Measurements from ENCODE around the gene VAV2. TPM values are rescaled to one million over a fixed set of nuclear protein-coding genes. Genes with fewer than 3 reads are reported as not detected.
A peak's percentile ranks its signal among the peaks of the same experiment; 100 is the strongest.

The VAV2 gene
- total RNA-seq, 2 donors from 2014 or later: 3.5 to 5.5 TPM

GRCh38 chr9:133858771-133859170 lies 133.4 kb downstream of the VAV2 start:
- H3K27me3 Mint-ChIP-seq: no peaks in the 10 kb centered on the region
- ATAC-seq (no peak), DNase-seq (no peak)
- H3K4me1 Mint-ChIP-seq: peaks cover 2% of the 10 kb centered on the region
- H3K27ac Mint-ChIP-seq: no peak overlapping the region
- no peaks in the 10 kb centered on the region for H3K36me3 Mint-ChIP-seq (ENCODE audit: low read depth)
- H3K4me3 Mint-ChIP-seq: no peak overlapping the region
- H3K9me3 ChIP-seq (ENCODE audit: control insufficient read depth, low read length, poor library complexity, severe bottlenecking): no peaks in the 10 kb centered on the region

DNA sequence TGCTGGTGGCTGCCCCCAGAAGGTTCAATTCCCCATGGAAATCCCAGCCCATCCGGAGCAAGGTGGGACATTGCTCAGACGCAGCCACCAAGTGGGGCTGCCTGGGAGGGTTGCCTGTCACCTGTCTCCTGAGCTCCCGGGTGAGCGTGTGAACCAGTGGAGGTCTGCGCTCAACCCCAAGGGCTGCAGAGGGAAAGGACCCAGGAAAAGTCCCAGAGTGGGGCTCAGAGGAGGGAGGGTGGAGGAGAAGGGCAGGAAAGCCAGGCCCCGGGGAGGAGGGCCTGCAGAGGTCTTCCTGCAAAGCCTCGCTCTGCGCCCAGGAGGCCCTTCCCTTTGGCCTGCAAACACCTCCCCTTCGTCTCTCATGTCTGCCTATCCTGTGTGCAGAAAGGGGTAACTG lies 134.5 kb downstream of the VAV2 start:
- no peak for DNase-seq
- Mint-ChIP-seq H3K4me3 (no peak overlapping the region), H3K36me3 (ENCODE audit: low read depth) (no peaks in the 10 kb centered on the region), H3K4me1 (peaks cover 2% of the 10 kb centered on the region), H3K27ac (no peak overlapping the region), H3K27me3 (no peaks in the 10 kb centered on the region)
- ATAC-seq: no peak
- H3K9me3 ChIP-seq (ENCODE audit: control insufficient read depth, low read length, poor library complexity, severe bottlenecking): no peaks in the 10 kb centered on the region

DNA sequence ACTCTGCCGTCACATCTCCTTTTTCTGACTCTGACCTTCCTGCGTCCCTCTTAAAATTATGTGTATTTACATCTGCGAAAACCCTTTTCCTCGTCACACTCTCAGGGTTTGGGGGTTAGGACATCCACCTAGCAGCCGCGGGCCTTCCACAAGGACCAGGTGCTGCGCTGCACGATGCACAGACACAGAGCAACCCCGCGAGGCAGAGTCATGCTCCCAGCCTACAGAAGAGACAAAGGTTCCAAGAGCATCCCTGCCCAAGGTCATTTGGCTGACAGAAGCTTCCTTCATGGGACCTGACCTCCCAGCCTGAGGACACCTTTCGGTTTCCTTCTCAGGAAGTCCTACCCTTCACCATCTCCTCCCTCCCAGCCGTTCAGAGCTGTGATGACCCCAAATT lies 135.3 kb downstream of the VAV2 start:
- no peak for ATAC-seq
- no peaks in the 10 kb centered on the region for H3K27me3 Mint-ChIP-seq
- H3K4me3 Mint-ChIP-seq: no peak overlapping the region
- H3K27ac Mint-ChIP-seq: peak overlapping the region; percentile 11
- H3K4me1 Mint-ChIP-seq: no peaks in the 10 kb centered on the region
- no peak for DNase-seq
- H3K36me3 Mint-ChIP-seq (ENCODE audit: low read depth): no peaks in the 10 kb centered on the region
- no peaks in the 10 kb centered on the region for H3K9me3 ChIP-seq (ENCODE audit: control insufficient read depth, low read length, poor library complexity, severe bottlenecking)

GRCh38 chr9:133855802-133856521 lies 136.2 kb downstream of the VAV2 start:
- no peaks in the 10 kb centered on the region for H3K4me1 Mint-ChIP-seq
- no peaks in the 10 kb centered on the region for H3K36me3 Mint-ChIP-seq (ENCODE audit: low read depth)
- no peak overlapping the region for H3K27ac Mint-ChIP-seq
- H3K9me3 ChIP-seq (ENCODE audit: control insufficient read depth, low read length, poor library complexity, severe bottlenecking): no peaks in the 10 kb centered on the region
- no peaks in the 10 kb centered on the region for H3K27me3 Mint-ChIP-seq
- ATAC-seq (peak; percentile 21), DNase-seq (no peak)
- H3K4me3 Mint-ChIP-seq: no peak overlapping the region

DNA sequence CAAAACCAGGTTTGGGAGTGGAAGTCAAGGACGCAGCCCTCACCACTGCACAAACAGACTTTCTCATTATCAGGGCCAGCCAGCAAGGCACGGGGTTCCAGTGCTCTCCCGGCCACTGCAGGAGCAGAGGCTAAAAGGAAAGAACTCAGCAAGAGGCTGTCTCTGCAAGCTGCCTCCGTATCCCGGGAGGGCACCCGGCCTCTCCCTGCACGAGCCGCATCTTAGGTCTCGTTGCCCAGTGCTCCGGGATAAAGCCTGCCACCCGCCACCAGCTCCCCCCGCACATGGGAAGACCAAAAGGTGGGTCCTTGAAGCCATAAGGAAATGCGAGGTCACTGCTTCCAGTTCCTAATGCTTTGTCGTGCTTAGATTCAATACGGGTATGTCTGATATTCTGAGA lies 136.8 kb downstream of the VAV2 start:
- DNase-seq: no peak
- H3K4me1 Mint-ChIP-seq: no peaks in the 10 kb centered on the region
- H3K36me3 Mint-ChIP-seq (ENCODE audit: low read depth): no peaks in the 10 kb centered on the region

GRCh38 chr9:133854765-133855164 lies 137.4 kb downstream of the VAV2 start:
- Mint-ChIP-seq H3K4me1 (no peaks in the 10 kb centered on the region), H3K4me3 (no peak overlapping the region), H3K27me3 (no peaks in the 10 kb centered on the region), H3K27ac (no peak overlapping the region), H3K36me3 (ENCODE audit: low read depth) (no peaks in the 10 kb centered on the region)
- DNase-seq (no peak), ATAC-seq (no peak)
- no peaks in the 10 kb centered on the region for H3K9me3 ChIP-seq (ENCODE audit: control insufficient read depth, low read length, poor library complexity, severe bottlenecking)

More for the DNA sequence above, 136.8 kb downstream of the VAV2 start:
- no peak overlapping the region for H3K27ac Mint-ChIP-seq
- H3K27me3 Mint-ChIP-seq: no peaks in the 10 kb centered on the region
- H3K9me3 ChIP-seq (ENCODE audit: control insufficient read depth, low read length, poor library complexity, severe bottlenecking): no peaks in the 10 kb centered on the region
- ATAC-seq: no peak
- no peak overlapping the region for H3K4me3 Mint-ChIP-seq

- no peak overlapping the region for H3K4me3 Mint-ChIP-seq
- DNase-seq (no peak), ATAC-seq (no peak)
- no peaks in the 10 kb centered on the region for H3K9me3 ChIP-seq (ENCODE audit: control insufficient read depth, low read length, poor library complexity, severe bottlenecking)
- no peaks in the 10 kb centered on the region for H3K36me3 Mint-ChIP-seq (ENCODE audit: low read depth)
- no peaks in the 10 kb centered on the region for H3K27me3 Mint-ChIP-seq
- H3K27ac Mint-ChIP-seq: peak overlapping the region; percentile 29
- no peaks in the 10 kb centered on the region for H3K4me1 Mint-ChIP-seq
These were observed 138.1 kb downstream of the VAV2 start for GRCh38 chr9:133854048-133854447.

DNA sequence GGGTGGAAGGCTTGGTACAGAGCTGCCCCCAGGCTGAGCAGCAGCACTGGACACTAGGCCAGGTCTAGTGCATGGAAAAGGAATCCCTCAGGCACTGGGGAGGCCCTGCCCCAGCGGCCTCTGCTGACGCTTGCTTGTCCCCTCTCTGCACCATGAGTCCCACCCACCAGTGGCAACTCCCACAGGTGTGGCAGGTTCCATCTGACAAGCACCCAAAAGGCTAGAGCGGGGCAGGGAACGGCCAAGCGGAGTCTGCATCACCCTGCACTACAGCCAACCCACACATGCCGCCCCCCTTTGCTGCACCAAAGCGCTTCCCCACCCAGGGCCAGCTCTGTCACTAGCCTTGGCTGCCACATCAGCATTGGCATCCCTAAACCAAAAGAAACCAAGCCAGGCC lies 138.8 kb downstream of the VAV2 start:
- Mint-ChIP-seq H3K4me3 (no peak overlapping the region), H3K27me3 (no peaks in the 10 kb centered on the region), H3K4me1 (no peaks in the 10 kb centered on the region), H3K27ac (peak overlapping the region; percentile 29), H3K36me3 (ENCODE audit: low read depth) (no peaks in the 10 kb centered on the region)
- ATAC-seq: no peak
- DNase-seq: no peak
- H3K9me3 ChIP-seq (ENCODE audit: control insufficient read depth, low read length, poor library complexity, severe bottlenecking): no peaks in the 10 kb centered on the region

DNA sequence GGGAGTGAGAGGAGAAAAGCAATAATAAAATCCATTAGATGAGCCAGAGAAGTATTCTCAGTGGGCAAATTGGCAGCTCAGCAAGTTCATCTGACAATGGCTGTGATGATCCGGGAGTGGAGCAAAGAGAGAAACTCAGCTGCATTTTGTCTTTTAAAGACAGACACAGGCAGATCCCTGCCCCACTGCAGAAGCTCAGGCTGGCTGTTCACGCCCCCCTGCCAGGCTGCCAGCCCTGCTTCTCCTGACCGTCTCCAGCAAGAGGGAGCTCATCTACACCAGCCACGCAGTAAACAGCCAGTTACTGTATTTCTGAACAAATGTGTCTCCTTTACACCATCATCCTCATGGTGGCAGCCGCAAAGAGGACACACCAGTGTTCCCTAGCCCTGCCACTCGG lies 139.7 kb downstream of the VAV2 start:
- no peak for ATAC-seq
- Mint-ChIP-seq H3K4me3 (no peak overlapping the region), H3K4me1 (no peaks in the 10 kb centered on the region), H3K27ac (no peak overlapping the region), H3K27me3 (no peaks in the 10 kb centered on the region), H3K36me3 (ENCODE audit: low read depth) (no peaks in the 10 kb centered on the region)
- DNase-seq: no peak
- no peaks in the 10 kb centered on the region for H3K9me3 ChIP-seq (ENCODE audit: control insufficient read depth, low read length, poor library complexity, severe bottlenecking)

GRCh38 chr9:133851693-133852092 lies 140.4 kb downstream of the VAV2 start:
- H3K4me1 Mint-ChIP-seq: no peaks in the 10 kb centered on the region
- H3K27me3 Mint-ChIP-seq: no peaks in the 10 kb centered on the region
- no peak for DNase-seq
- H3K4me3 Mint-ChIP-seq: no peak overlapping the region
- H3K9me3 ChIP-seq (ENCODE audit: control insufficient read depth, low read length, poor library complexity, severe bottlenecking): no peaks in the 10 kb centered on the region
- H3K27ac Mint-ChIP-seq: no peak overlapping the region
- no peaks in the 10 kb centered on the region for H3K36me3 Mint-ChIP-seq (ENCODE audit: low read depth)
- ATAC-seq: no peak

- no peaks in the 10 kb centered on the region for H3K27me3 Mint-ChIP-seq
- H3K36me3 Mint-ChIP-seq (ENCODE audit: low read depth): no peaks in the 10 kb centered on the region
- no peak for DNase-seq
- no peak for ATAC-seq
- no peaks in the 10 kb centered on the region for H3K9me3 ChIP-seq (ENCODE audit: control insufficient read depth, low read length, poor library complexity, severe bottlenecking)
- H3K4me1 Mint-ChIP-seq: no peaks in the 10 kb centered on the region
- H3K4me3 Mint-ChIP-seq: no peak overlapping the region
- H3K27ac Mint-ChIP-seq: no peak overlapping the region
These were observed 141.2 kb downstream of the VAV2 start for GRCh38 chr9:133850937-133851336.

DNA sequence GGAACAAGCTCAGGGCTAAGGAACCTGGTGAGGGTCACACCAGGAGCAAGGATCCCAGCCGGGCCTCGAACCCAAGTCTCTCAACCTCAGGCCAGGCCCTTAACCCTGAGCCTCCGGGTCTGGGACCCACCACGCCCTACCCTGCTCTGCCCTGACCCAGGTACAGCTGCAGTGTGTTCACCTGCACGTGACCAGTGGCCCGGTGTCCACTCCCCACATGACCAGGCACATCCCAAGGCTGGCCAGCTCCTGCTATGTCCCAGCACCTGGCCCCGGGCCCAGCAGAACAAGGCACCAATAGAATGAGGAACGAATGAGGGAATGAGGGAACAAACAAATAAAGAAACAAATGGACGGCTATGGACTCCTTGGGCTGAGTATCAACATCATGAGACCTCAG lies 142.0 kb downstream of the VAV2 start:
- H3K27ac Mint-ChIP-seq: no peak overlapping the region
- ATAC-seq (no peak), DNase-seq (no peak)
- H3K4me3 Mint-ChIP-seq: no peak overlapping the region
- H3K9me3 ChIP-seq (ENCODE audit: control insufficient read depth, low read length, poor library complexity, severe bottlenecking): no peaks in the 10 kb centered on the region
- no peaks in the 10 kb centered on the region for H3K27me3 Mint-ChIP-seq
- no peaks in the 10 kb centered on the region for H3K4me1 Mint-ChIP-seq
- no peaks in the 10 kb centered on the region for H3K36me3 Mint-ChIP-seq (ENCODE audit: low read depth)

DNA sequence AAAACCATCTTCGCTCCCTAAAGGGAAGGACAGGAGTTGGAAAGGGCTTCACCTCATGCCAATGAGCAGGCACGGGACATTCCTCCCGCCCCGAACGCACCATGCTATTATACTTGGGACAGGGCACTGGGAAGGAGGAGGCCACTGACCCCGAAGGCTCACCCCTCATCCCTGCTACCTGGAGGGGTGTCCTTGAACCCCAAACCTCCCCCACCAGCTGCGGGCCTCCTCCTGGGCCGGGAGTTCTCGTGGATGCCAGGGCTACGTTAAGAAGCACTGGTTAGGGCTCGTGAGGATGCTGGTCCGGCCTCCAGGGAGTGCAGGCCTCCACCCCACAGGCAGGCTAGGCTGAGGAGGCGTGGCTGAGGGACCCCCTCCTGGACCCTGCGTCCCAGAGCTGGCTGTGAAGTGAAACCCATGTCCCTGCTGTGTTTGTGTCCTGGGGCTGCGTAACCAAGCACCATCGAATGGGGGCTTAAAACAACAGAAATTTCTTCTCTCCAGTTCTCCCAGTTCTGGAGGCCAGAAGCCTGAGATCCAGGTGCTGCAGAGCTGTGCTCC lies 142.9 kb downstream of the VAV2 start:
- Mint-ChIP-seq H3K4me3 (no peak overlapping the region), H3K27ac (no peak overlapping the region), H3K27me3 (no peaks in the 10 kb centered on the region), H3K4me1 (no peaks in the 10 kb centered on the region), H3K36me3 (ENCODE audit: low read depth) (no peaks in the 10 kb centered on the region)
- DNase-seq: no peak
- no peaks in the 10 kb centered on the region for H3K9me3 ChIP-seq (ENCODE audit: control insufficient read depth, low read length, poor library complexity, severe bottlenecking)
- ATAC-seq: no peak

DNA sequence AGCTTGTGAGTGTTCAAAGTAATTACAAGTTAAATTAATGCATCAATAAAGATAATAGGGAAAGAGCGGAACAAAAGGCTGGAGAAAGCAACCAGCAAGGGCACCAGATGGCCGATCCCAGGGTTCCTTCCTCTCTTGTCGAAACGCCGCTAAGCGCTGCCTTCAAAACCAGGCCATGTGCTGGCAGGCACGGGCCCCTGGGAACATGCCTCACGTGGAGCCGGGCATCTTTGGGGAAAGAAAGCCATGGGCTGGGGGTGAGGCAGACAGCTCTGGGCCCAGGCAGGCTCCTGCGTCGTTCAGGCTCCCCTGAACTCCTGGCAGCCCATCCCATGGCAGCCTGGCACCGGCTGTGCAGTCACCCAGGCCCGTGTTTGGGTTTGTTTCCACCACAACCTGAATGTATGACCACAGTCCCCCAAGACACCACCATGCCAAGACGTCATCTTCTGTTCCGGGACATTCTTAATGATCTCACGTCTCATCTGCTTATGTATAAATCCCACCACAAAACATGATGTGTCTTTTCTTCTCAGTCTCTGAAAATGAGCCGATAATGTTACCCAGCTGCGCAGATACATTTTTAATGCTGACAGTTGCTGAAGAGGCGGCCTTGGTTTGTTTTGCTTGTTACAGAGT lies 143.5 kb downstream of the VAV2 start:
- no peaks in the 10 kb centered on the region for H3K9me3 ChIP-seq (ENCODE audit: control insufficient read depth, low read length, poor library complexity, severe bottlenecking)
- DNase-seq (no peak), ATAC-seq (no peak)
- no peak overlapping the region for H3K4me3 Mint-ChIP-seq
- no peaks in the 10 kb centered on the region for H3K27me3 Mint-ChIP-seq
- no peaks in the 10 kb centered on the region for H3K4me1 Mint-ChIP-seq
- no peaks in the 10 kb centered on the region for H3K36me3 Mint-ChIP-seq (ENCODE audit: low read depth)
- H3K27ac Mint-ChIP-seq: no peak overlapping the region
